ENCODE measurements around the gene RPL36A. TPM values are rescaled to one million over a fixed set of nuclear protein-coding genes. Genes with fewer than 3 reads are reported as not detected.

Gene RPL36A
- total RNA-seq, 1 donor from 2014 or later: 822 TPM

DNA sequence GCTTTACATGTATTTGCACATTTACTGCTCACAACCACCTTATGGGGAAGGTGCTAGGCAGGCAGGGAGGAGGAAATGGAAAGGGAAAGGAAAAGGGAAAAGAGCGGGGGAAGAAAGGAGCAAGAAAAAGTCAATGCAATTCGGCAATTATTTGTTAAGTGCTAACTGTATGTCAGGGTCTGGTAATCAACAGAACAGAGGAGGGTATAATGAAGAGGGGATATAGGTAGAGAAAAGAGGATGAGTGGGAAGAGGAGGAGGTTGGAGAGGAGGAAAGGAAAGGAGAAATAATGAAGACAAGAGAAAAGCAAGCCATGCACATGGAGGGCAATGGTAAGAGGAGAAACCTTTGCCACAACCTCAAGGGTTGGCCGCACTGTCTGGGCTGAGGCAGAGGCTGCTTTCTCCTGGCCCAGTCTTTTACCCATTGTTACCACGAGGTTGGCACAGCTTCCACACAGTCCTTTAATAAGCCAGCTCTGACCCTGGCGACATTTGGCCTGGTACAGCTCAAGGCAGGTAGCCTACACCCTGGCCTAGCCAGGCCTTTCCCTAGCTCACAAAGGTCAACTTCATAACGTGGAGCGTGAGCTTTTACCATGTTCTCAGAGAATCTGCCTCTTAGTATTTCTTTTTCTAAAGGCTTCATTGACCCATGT lies 5.7 kb upstream of the RPL36A start:
- Histone ChIP-seq H3K4me1 (no peaks in the 10 kb centered on the region), H3K9me3 (no peaks in the 10 kb centered on the region), H3K36me3 (no peaks in the 10 kb centered on the region), H3K27ac (no peak overlapping the region), H3K27me3 (no peaks in the 10 kb centered on the region), H3K4me3 (no peak overlapping the region)
- TF ChIP-seq, protein P1, sequence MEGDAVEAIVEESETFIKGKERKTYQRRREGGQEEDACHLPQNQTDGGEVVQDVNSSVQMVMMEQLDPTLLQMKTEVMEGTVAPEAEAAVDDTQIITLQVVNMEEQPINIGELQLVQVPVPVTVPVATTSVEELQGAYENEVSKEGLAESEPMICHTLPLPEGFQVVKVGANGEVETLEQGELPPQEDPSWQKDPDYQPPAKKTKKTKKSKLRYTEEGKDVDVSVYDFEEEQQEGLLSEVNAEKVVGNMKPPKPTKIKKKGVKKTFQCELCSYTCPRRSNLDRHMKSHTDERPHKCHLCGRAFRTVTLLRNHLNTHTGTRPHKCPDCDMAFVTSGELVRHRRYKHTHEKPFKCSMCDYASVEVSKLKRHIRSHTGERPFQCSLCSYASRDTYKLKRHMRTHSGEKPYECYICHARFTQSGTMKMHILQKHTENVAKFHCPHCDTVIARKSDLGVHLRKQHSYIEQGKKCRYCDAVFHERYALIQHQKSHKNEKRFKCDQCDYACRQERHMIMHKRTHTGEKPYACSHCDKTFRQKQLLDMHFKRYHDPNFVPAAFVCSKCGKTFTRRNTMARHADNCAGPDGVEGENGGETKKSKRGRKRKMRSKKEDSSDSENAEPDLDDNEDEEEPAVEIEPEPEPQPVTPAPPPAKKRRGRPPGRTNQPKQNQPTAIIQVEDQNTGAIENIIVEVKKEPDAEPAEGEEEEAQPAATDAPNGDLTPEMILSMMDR (IDR thresholded peaks at IDR 0.05): no peak
- DNase-seq (ENCODE audit: low spot score in 2 of 2): no peak
- intact Hi-C loops (cut with DNase I): no loop called here

GRCh38 chrX:101385795-101386541 lies 4.8 kb upstream of the RPL36A start, which contains the start of gene BTK:
Gene BTK, minus strand, starts transcription at chrX:101386191. Its CDS starts 10,907 bp downstream, at chrX:101375284.
- Histone ChIP-seq H3K36me3 (no peaks in the 10 kb centered on the region), H3K4me1 (no peaks in the 10 kb centered on the region), H3K27ac (no peak within 1 kb of the TSS), H3K27me3 (no peaks in the 10 kb centered on the region), H3K9me3 (no peaks in the 10 kb centered on the region), H3K4me3 (no peak within 1 kb of the TSS)
- TF ChIP-seq, protein P1 (IDR thresholded peaks at IDR 0.05): no peak
- intact Hi-C loops (cut with DNase I): no loop called here
- no peak for DNase-seq (ENCODE audit: low spot score in 2 of 2)

- TF ChIP-seq, protein P1 (IDR thresholded peaks at IDR 0.05): no peak
- Histone ChIP-seq H3K9me3 (no peaks in the 10 kb centered on the region), H3K36me3 (no peaks in the 10 kb centered on the region), H3K27ac (no peak overlapping the region), H3K27me3 (no peaks in the 10 kb centered on the region), H3K4me3 (no peak overlapping the region), H3K4me1 (no peaks in the 10 kb centered on the region)
- DNase-seq (ENCODE audit: low spot score in 2 of 2): no peak
- intact Hi-C loops (cut with DNase I): no loop called here
Measured at GRCh38 chrX:101386542-101386885, 4.3 kb upstream of the RPL36A start.

DNA sequence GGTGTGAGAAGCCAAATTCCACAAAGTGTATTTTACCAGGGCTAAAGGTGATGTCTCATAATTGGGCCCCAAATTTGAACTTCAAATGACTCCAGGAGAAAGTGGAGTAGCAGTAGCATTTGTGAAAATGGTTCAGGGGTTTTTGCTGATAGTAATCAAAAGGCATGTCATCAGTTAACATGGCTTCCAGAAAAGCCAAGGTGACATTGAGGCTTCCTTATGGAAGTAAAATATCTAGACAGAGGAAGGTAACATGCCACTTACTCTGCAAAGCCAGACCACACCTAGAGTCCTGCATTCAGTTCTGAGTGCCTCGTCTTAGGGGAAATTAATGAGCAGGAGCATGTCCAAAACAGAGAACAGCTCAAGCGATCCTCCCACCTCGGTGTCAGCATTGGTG lies 2.2 kb upstream of the RPL36A start:
- Histone ChIP-seq H3K27ac (no peak overlapping the region), H3K36me3 (peaks cover 0 to 3% of the 10 kb centered on the region in 2 donors), H3K4me3 (no peak overlapping the region), H3K4me1 (no peaks in the 10 kb centered on the region), H3K27me3 (no peaks in the 10 kb centered on the region), H3K9me3 (no peaks in the 10 kb centered on the region)
- DNase-seq (ENCODE audit: low spot score in 2 of 2): no peak
- intact Hi-C loops (cut with DNase I): no loop called here
- TF ChIP-seq, protein P1 (IDR thresholded peaks at IDR 0.05): no peak

DNA sequence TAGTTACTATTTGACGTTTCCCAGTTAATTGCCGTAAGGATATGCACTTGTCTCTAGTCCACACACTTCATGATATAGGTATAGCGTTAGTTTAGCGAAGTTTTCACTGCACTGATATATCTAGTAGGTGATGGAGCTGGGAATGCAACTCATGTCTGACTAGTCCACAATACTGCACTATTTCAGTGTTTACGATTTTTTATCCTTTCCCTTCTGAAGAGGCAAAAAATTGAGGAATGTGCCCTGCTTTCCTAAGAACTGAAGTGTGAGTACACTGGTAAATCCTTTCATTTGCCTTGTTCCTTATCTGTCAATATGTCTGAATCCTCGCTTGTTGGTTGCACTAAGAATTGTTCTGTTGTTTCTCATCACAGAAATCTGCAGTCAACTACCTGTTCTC lies 1.0 kb downstream of the RPL36A start:
- Histone ChIP-seq H3K27me3 (no peaks in the 10 kb centered on the region), H3K27ac (peak overlapping the region; percentile 61 to 75), H3K4me3 (peak overlapping the region; percentile 50 to 63), H3K4me1 (no peaks in the 10 kb centered on the region), H3K36me3 (peaks cover 0 to 3% of the 10 kb centered on the region in 2 donors), H3K9me3 (no peaks in the 10 kb centered on the region)
- TF ChIP-seq, protein P1 (IDR thresholded peaks at IDR 0.05): no peak
- intact Hi-C loops (cut with DNase I): loop anchor here (2.0 to 5.0 kb wide), 2 partner anchors 43 to 540 kb away; partner anchors contain the start of genes TIMM8A and ZMAT1
- DNase-seq (ENCODE audit: low spot score in 2 of 2): no peak
